HEK293 (cell line): ENCODE results near the gene RPS28.
"Not testable (repeated sequence)": the region's sequence is repeated elsewhere in the genome, so short reads cannot be mapped to it uniquely, and the experiment has no call there.

ENCODE experiments used
- CTCF ChIA-PET: fragments of 350-600 bp; formaldehyde crosslinking; extraction: SDS; loops from one replicate; lab custom pipeline; 2021; ENCODE audit warnings: antibody characterized with exemption; lab: Yijun Ruan, JAX
- POLR2A ChIA-PET: fragments of 300-600 bp; formaldehyde crosslinking; extraction: SDS; loops from one replicate; lab custom pipeline; 2020; ENCODE audit warnings: antibody characterized with exemption, inconsistent platforms; lab: Yijun Ruan, JAX
- H3K27ac ChIP-seq: fragments of 200-500 bp; sonication (Bioruptor generic); 2 replicates; pipeline ENCODE4 v1.5.1; 2014; ENCODE audit warnings: low read depth, low read length, control low read depth, inconsistent platforms; ENCODE audit errors: extremely low read depth
- H3K36me3 ChIP-seq, 2 experiments: fragments of 200-500 bp in 1 of 2; sonication (Bioruptor generic) in 1 of 2; 1 replicate in 1 of 2; 2 replicates in 1 of 2; pipeline ENCODE4 v1.5.1; 2014 to 2017; ENCODE audit warnings: inconsistent platforms in 2 of 2, low read length in 2 of 2; ENCODE audit not compliant: control insufficient read depth in 2 of 2, insufficient read depth in 1 of 2
- H3K4me1 ChIP-seq: fragments of 200-500 bp; sonication (Bioruptor generic); 2 replicates; pipeline ENCODE4 v1.5.1; 2014; ENCODE audit warnings: mild to moderate bottlenecking, low read length, inconsistent platforms; ENCODE audit not compliant: control insufficient read depth, insufficient read depth
- H3K4me3 ChIP-seq: 2 replicates; pipeline ENCODE4 v1.5.1; 2011; ENCODE audit warnings: low read depth, mild to moderate bottlenecking, control low read depth, low read length, moderate library complexity
- H3K9me3 ChIP-seq: fragments of 200-500 bp; sonication (Bioruptor generic); 2 replicates; pipeline ENCODE4 v1.5.1; 2014; ENCODE audit warnings: low read depth, low read length, inconsistent platforms; ENCODE audit not compliant: control insufficient read depth, insufficient read depth
- EGR2 ChIP-seq: fragments of 450-650 bp; formaldehyde crosslinking; IDR thresholded peaks from 2 replicates; pipeline ENCODE4 v1.5.1; 2016; ENCODE audit warnings: low read depth, missing biosample characterization, missing genetic modification characterization
- FEZF1 ChIP-seq: fragments of 450-650 bp; formaldehyde crosslinking; IDR thresholded peaks from 2 replicates; pipeline ENCODE4 v1.5.1; 2016; ENCODE audit warnings: missing biosample characterization, missing genetic modification characterization
- GLI4 ChIP-seq: fragments of 450-650 bp; formaldehyde crosslinking; IDR thresholded peaks from 2 replicates; pipeline ENCODE4 v1.5.1; 2016; ENCODE audit warnings: missing biosample characterization, missing genetic modification characterization
- HIC1 ChIP-seq: fragments of 450-650 bp; formaldehyde crosslinking; IDR thresholded peaks from 2 replicates; pipeline ENCODE4 v1.5.1; 2016; ENCODE audit warnings: missing biosample characterization, missing genetic modification characterization
- KLF1 ChIP-seq: fragments of 450-650 bp; formaldehyde crosslinking; IDR thresholded peaks from 2 replicates; pipeline ENCODE4 v1.5.1; 2016; ENCODE audit warnings: missing biosample characterization, missing genetic modification characterization
- KLF10 ChIP-seq: fragments of 450-650 bp; IDR thresholded peaks from 2 replicates; pipeline ENCODE4 v1.5.1; 2018; ENCODE audit warnings: missing biosample characterization, mild to moderate bottlenecking, missing genetic modification characterization
- KLF7 ChIP-seq: fragments of 450-650 bp; formaldehyde crosslinking; IDR thresholded peaks from 2 replicates; pipeline ENCODE4 v1.5.1; 2016; ENCODE audit warnings: missing biosample characterization, missing genetic modification characterization, borderline replicate concordance
- KLF8 ChIP-seq: fragments of 450-650 bp; formaldehyde crosslinking; IDR thresholded peaks from 2 replicates; pipeline ENCODE4 v1.5.1; 2016; ENCODE audit warnings: missing biosample characterization, missing genetic modification characterization
- OSR2 ChIP-seq: fragments of 450-650 bp; formaldehyde crosslinking; IDR thresholded peaks from 2 replicates; pipeline ENCODE4 v1.5.1; 2016; ENCODE audit warnings: missing biosample characterization, missing genetic modification characterization
- SP7 ChIP-seq: fragments of 450-650 bp; formaldehyde crosslinking; IDR thresholded peaks from 2 replicates; pipeline ENCODE4 v1.5.1; 2016; ENCODE audit warnings: missing biosample characterization, missing genetic modification characterization
- ZBTB10 ChIP-seq: fragments of 450-650 bp; formaldehyde crosslinking; IDR thresholded peaks from 2 replicates; pipeline ENCODE4 v1.5.1; 2016; ENCODE audit warnings: missing biosample characterization, missing genetic modification characterization
- ZBTB17 ChIP-seq: fragments of 450-650 bp; formaldehyde crosslinking; IDR thresholded peaks from 2 replicates; pipeline ENCODE4 v1.5.1; 2016; ENCODE audit warnings: missing biosample characterization, missing genetic modification characterization
- ZFP37 ChIP-seq: fragments of 450-650 bp; formaldehyde crosslinking; IDR thresholded peaks from 2 replicates; pipeline ENCODE4 v1.5.1; 2016; ENCODE audit warnings: missing biosample characterization, missing genetic modification characterization
- ZNF10 ChIP-seq: fragments of 450-650 bp; formaldehyde crosslinking; IDR thresholded peaks from 2 replicates; pipeline ENCODE4 v1.5.1; 2017; ENCODE audit warnings: missing biosample characterization, missing genetic modification characterization
- ZNF140 ChIP-seq: fragments of 450-650 bp; formaldehyde crosslinking; IDR thresholded peaks from 2 replicates; pipeline ENCODE4 v1.5.1; 2016; ENCODE audit warnings: missing biosample characterization, missing genetic modification characterization
- ZNF169 ChIP-seq: fragments of 450-650 bp; formaldehyde crosslinking; IDR thresholded peaks from 2 replicates; pipeline ENCODE4 v1.5.1; 2016; ENCODE audit warnings: missing biosample characterization, missing genetic modification characterization
- ZNF174 ChIP-seq: fragments of 450-650 bp; formaldehyde crosslinking; IDR thresholded peaks from 2 replicates; pipeline ENCODE4 v1.5.0; 2017; ENCODE audit warnings: missing biosample characterization, mild to moderate bottlenecking, missing genetic modification characterization
- ZNF202 ChIP-seq: fragments of 450-650 bp; formaldehyde crosslinking; IDR thresholded peaks from 2 replicates; pipeline ENCODE4 v1.5.1; 2016; ENCODE audit warnings: missing biosample characterization, missing genetic modification characterization, borderline replicate concordance
- ZNF324 ChIP-seq: fragments of 450-650 bp; formaldehyde crosslinking; IDR thresholded peaks from 2 replicates; pipeline ENCODE4 v1.5.1; 2016; ENCODE audit warnings: missing biosample characterization, missing genetic modification characterization
- ZNF350 ChIP-seq: fragments of 450-650 bp; formaldehyde crosslinking; IDR thresholded peaks from 2 replicates; pipeline ENCODE4 v1.5.0; 2017; ENCODE audit warnings: missing biosample characterization, mild to moderate bottlenecking, missing genetic modification characterization
- ZNF366 ChIP-seq: fragments of 450-650 bp; formaldehyde crosslinking; conservative IDR thresholded peaks from 2 replicates; pipeline ENCODE4 v1.5.1; 2016; ENCODE audit warnings: missing biosample characterization, missing genetic modification characterization
- ZNF514 ChIP-seq: fragments of 450-650 bp; formaldehyde crosslinking; IDR thresholded peaks from 2 replicates; pipeline ENCODE4 v1.5.1; 2016; ENCODE audit warnings: missing biosample characterization, missing genetic modification characterization
- ZNF548 ChIP-seq: fragments of 450-650 bp; formaldehyde crosslinking; IDR thresholded peaks from 2 replicates; pipeline ENCODE4 v1.5.1; 2016; ENCODE audit warnings: missing biosample characterization, missing genetic modification characterization
- ZNF585B ChIP-seq: fragments of 450-650 bp; formaldehyde crosslinking; IDR thresholded peaks from 2 replicates; pipeline ENCODE4 v1.5.1; 2016; ENCODE audit warnings: missing biosample characterization, missing genetic modification characterization
- ZNF645 ChIP-seq: fragments of 450-650 bp; formaldehyde crosslinking; IDR thresholded peaks from 2 replicates; pipeline ENCODE4; 2016; ENCODE audit warnings: missing biosample characterization, missing genetic modification characterization
- ZNF654 ChIP-seq: fragments of 450-650 bp; formaldehyde crosslinking; IDR thresholded peaks from 2 replicates; pipeline ENCODE4 v1.5.1; 2016; ENCODE audit warnings: low read depth, missing biosample characterization, missing genetic modification characterization
- ZNF658 ChIP-seq: fragments of 450-650 bp; formaldehyde crosslinking; IDR thresholded peaks from 2 replicates; pipeline ENCODE4; 2016; ENCODE audit warnings: missing biosample characterization, missing genetic modification characterization

The RPS28 gene

GRCh38 chr19:8311461-8312260 lies 9.6 kb upstream of the RPS28 start (continued):
- TF ChIP-seq KLF10 (tag by site-specific recombination) = no peak
- TF ChIP-seq ZNF324 (tag by site-specific recombination) = no peak
- TF ChIP-seq ZNF654 = no peak
- no peak for TF ChIP-seq ZFP37 (tag by site-specific recombination)
- no peak for TF ChIP-seq GLI4
- no peak for TF ChIP-seq ZNF645
- TF ChIP-seq KLF7 (tag by site-specific recombination) = no peak
- TF ChIP-seq KLF8 (tag by site-specific recombination) = no peak

- POLR2A ChIA-PET, H3K27ac ChIP-seq, H3K9me3 ChIP-seq, CTCF ChIA-PET, H3K4me1 ChIP-seq, H3K4me3 ChIP-seq: not testable (repeated sequence)
- H3K36me3 ChIP-seq = peaks cover 27 to 64% of the 10 kb centered on the region in 2 experiments; a peak in 2 of 3 replicates
Observed at GRCh38 chr19:8314981-8315640, 6.2 kb upstream of the RPS28 start.

GRCh38 chr19:8316351-8317125 lies 4.8 kb upstream of the RPS28 start:
- Histone ChIP-seq H3K9me3 (no peaks in the 10 kb centered on the region), H3K36me3 (peaks cover 24 to 51% of the 10 kb centered on the region in 2 experiments; a peak in 2 of 3 replicates), H3K4me1 (no peaks in the 10 kb centered on the region), H3K4me3 (no peak overlapping the region), H3K27ac (no peak overlapping the region)
- POLR2A ChIA-PET = interaction anchor here (0.6 to 0.9 kb wide), 5 partner anchors 9 to 190 kb away, joined by 3 to 5 read pairs (median 3); no protein-coding TSS in a partner anchor
- CTCF ChIA-PET = interaction anchor here (0.6 kb wide), 2 partner anchors 82 to 205 kb away, joined by 3 read pairs; no protein-coding TSS in a partner anchor
- TF ChIP-seq HIC1 (tag by site-specific recombination) (no peak), ZNF202 (tag by site-specific recombination) (no peak), ZNF10 (tag by site-specific recombination) (no peak), ZNF366 (tag by site-specific recombination) (no peak), FEZF1 (tag by site-specific recombination) (no peak), ZNF140 (tag by site-specific recombination) (no peak), ZNF169 (tag by site-specific recombination) (no peak), KLF1 (tag by site-specific recombination) (no peak), ZNF658 (tag by site-specific recombination) (no peak), SP7 (no peak), OSR2 (tag by site-specific recombination) (no peak), ZBTB17 (tag by site-specific recombination) (no peak), ZNF514 (tag by site-specific recombination) (no peak), ZNF585B (tag by site-specific recombination) (no peak), ZNF174 (tag by site-specific recombination) (no peak), EGR2 (tag by site-specific recombination) (no peak), ZNF350 (no peak), ZBTB10 (no peak), ZNF548 (no peak)
